ENCODE results near the gene HPGD. TPM values are rescaled to one million over a fixed set of nuclear protein-coding genes. Genes with fewer than 3 reads are reported as not detected.

Gene HPGD
- total RNA-seq, 4 donors from 2014 or later: 20.5 to 167 (median 111) TPM

DNA sequence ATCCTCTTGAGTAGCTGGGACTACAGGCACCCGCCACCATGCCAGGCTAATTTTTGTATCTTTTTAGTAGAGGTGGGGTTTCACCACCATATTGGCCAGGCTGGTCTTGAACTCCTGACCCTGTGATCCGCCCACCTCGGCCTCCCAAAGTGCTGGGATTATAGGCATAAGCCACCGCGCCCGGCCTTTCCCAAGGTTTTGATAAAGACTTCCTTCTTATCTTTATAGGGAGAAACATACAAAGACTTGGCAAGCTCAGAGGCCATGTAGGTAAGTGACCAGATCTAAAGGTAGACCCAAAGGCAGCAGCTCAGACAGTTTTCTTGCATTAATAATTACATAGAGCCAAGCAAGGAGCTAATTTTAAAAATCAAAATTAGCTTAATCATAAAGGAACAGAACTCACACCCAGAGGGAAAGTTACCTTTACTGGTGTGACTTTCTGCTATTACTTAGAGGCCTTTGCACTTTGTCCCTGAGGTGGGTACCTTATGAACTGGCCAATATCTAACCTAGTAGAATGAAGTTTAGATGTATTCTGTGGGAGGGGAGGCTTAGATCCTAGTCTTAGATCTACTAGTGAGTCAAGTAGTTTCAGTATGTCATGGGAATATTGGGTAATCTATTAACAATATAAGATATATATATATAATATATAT is 67.3 kb downstream of the HPGD start:
- no peak for TF ChIP-seq CTCF (IDR thresholded peaks at IDR 0.05; ENCODE audit: low read depth)

- no peak for TF ChIP-seq CTCF (IDR thresholded peaks at IDR 0.05; ENCODE audit: low read depth)
Observed at GRCh38 chr4:174451718-174452296, 70.5 kb downstream of the HPGD start.

DNA sequence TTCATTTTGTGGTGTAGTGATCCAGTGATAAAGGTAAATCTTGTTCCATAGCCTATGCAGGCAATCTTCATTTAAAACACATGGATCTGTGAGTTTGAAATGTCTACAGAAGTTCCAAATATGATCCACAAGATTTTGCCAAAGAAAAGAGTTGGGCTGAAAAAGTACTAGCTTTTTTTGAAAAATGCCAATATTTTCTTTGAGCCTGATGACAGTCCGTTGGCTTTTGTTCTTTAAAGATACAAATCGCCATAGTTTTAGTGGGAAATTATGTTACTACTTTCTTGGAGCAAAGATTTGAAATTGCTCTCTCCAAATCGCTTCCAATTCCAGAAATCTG is 71.5 kb downstream of the HPGD start:
- no peak for TF ChIP-seq CTCF (IDR thresholded peaks at IDR 0.05; ENCODE audit: low read depth)

GRCh38 chr4:174449944-174450785 is 72.1 kb downstream of the HPGD start:
- TF ChIP-seq CTCF (IDR thresholded peaks at IDR 0.05; ENCODE audit: low read depth): no peak

GRCh38 chr4:174449152-174449551 is 73.1 kb downstream of the HPGD start:
- no peak for TF ChIP-seq CTCF (IDR thresholded peaks at IDR 0.05; ENCODE audit: low read depth)

- TF ChIP-seq CTCF (IDR thresholded peaks at IDR 0.05; ENCODE audit: low read depth): no peak
Observed at GRCh38 chr4:174444390-174444789, 77.9 kb downstream of the HPGD start.

Other genes starting within 250 kb of the HPGD start
- 10 to 100 TPM; 31.4 to 47.6 (median 40.1) TPM for gene FBXO8, start 238.8 kb downstream of the HPGD start, total RNA-seq
- gene CEP44, start 238.6 kb downstream of the HPGD start, total RNA-seq: 10 to 100 TPM; 14.7 to 18.7 (median 18.4) TPM